GM19023 (cell line): Measurements from ENCODE around the gene RHBG.

Source experiments
- ATAC-seq: cut with Tn5 transposase; IDR thresholded peaks from one replicate; pipeline ENCODE4 v1.9.1; 2021; ENCODE audit warnings: mild to moderate bottlenecking, moderate library complexity; ENCODE audit not compliant: unreplicated experiment

The RHBG gene

GRCh38 chr1:156385534-156386031, 16.6 kb downstream of the RHBG start:
- no peak for ATAC-seq

GRCh38 chr1:156386134-156386901, 17.3 kb downstream of the RHBG start:
- no peak for ATAC-seq

- ATAC-seq: no peak
These were observed 18.2 kb downstream of the RHBG start for GRCh38 chr1:156386949-156387869.

- ATAC-seq: no peak
These were observed 18.8 kb downstream of the RHBG start for GRCh38 chr1:156387870-156388173.

- no peak for ATAC-seq
These were observed 19.4 kb downstream of the RHBG start for GRCh38 chr1:156388174-156389137.

- no peak for ATAC-seq
These were observed 20.3 kb downstream of the RHBG start for GRCh38 chr1:156389311-156389710.

GRCh38 chr1:156390469-156391365, 21.7 kb downstream of the RHBG start:
- no peak for ATAC-seq

- ATAC-seq: no peak
These were observed 22.3 kb downstream of the RHBG start for GRCh38 chr1:156391366-156391677.

GRCh38 chr1:156391701-156392100, 22.7 kb downstream of the RHBG start:
- ATAC-seq: no peak

GRCh38 chr1:156392452-156392853, 23.4 kb downstream of the RHBG start:
- ATAC-seq: no peak

- ATAC-seq: no peak
These were observed 24.1 kb downstream of the RHBG start for GRCh38 chr1:156393095-156393494.

GRCh38 chr1:156394082-156394481, 25.1 kb downstream of the RHBG start:
- ATAC-seq: no peak

- no peak for ATAC-seq
These were observed 25.9 kb downstream of the RHBG start for GRCh38 chr1:156394835-156395461.

- ATAC-seq: no peak
These were observed 30.5 kb downstream of the RHBG start for GRCh38 chr1:156399355-156400125.

GRCh38 chr1:156400191-156400935, 31.4 kb downstream of the RHBG start:
- ATAC-seq: no peak

GRCh38 chr1:156401041-156401574, 32.1 kb downstream of the RHBG start:
- ATAC-seq: no peak

GRCh38 chr1:156401681-156402081, 32.7 kb downstream of the RHBG start:
- ATAC-seq: no peak
